K562 (cell line): ENCODE results near the gene AIFM3. TPM values are rescaled to one million over a fixed set of nuclear protein-coding genes. Genes with fewer than 3 reads are reported as not detected.

Experiments
- ARID3A ChIP-seq: IDR thresholded peaks from 2 replicates; pipeline ENCODE4 v1.6.1; 2012; ENCODE audit warnings: low read depth, low read length, improper control_type of control experiment, borderline replicate concordance
- C11orf30 ChIP-seq: fragments of 450-650 bp; IDR thresholded peaks from 2 replicates; pipeline ENCODE4 v1.6.1; 2016; ENCODE audit warnings: low read depth, mild to moderate bottlenecking
- CGGBP1 ChIP-seq: fragments of 250-450 bp; sonication (Bioruptor Pico); IDR thresholded peaks from 2 replicates; pipeline ENCODE4 v1.9.0; 2021; ENCODE audit warnings: mild to moderate bottlenecking
- DMBX1 ChIP-seq: fragments of 250-450 bp; sonication (Bioruptor Pico); IDR thresholded peaks from 2 replicates; pipeline ENCODE4 v1.8.0; 2022; ENCODE audit warnings: inconsistent platforms, mild to moderate bottlenecking, moderate library complexity, borderline replicate concordance
- FOXA3 ChIP-seq, 2 experiments: fragments of 450-650 bp in 1 of 2; sonication (generic) in 1 of 2; formaldehyde crosslinking; IDR thresholded peaks in 1 of 2; conservative IDR thresholded peaks in 1 of 2; 2 replicates each; pipeline versions ENCODE4 v1.4.0 to v1.8.0; 2020 to 2022; ENCODE audit warnings: mild to moderate bottlenecking in 2 of 2, missing genetic modification reagents in 1 of 2
- HCFC1 ChIP-seq: IDR thresholded peaks from 2 replicates; pipeline ENCODE4 v1.6.1; 2012; ENCODE audit warnings: low read depth, low read length, improper control_type of control experiment
- MLX ChIP-seq, 2 experiments: fragments of 450-650 bp in 1 of 2; sonication (generic) in 1 of 2; formaldehyde crosslinking; conservative IDR thresholded peaks; 2 replicates each; pipeline versions ENCODE4 v1.4.0 to v1.8.1; 2020 to 2022; ENCODE audit warnings: mild to moderate bottlenecking in 1 of 2, missing genetic modification reagents in 1 of 2
- MYC ChIP-seq, 2 experiments: fragments of 250-450 bp in 1 of 2; sonication (Bioruptor Pico) in 1 of 2; IDR thresholded peaks; 2 replicates each; pipeline versions ENCODE4 v1.5.1 to v1.6.1; 2012 to 2021; ENCODE audit warnings: low read depth in 2 of 2, borderline replicate concordance in 1 of 2, improper control_type of control experiment in 1 of 2, low read length in 1 of 2, mild to moderate bottlenecking in 1 of 2, moderate library complexity in 1 of 2
- PHF8 ChIP-seq: fragments of 200-600 bp; sonication (generic); IDR thresholded peaks from 2 replicates; pipeline ENCODE4 v1.6.1; 2012; ENCODE audit warnings: mixed run types, mild to moderate bottlenecking, inconsistent platforms, low read length, moderate library complexity, borderline replicate concordance
- RCOR1 ChIP-seq, 2 experiments: IDR thresholded peaks; 2 replicates each; pipeline ENCODE4 v1.6.1; 2012; ENCODE audit warnings: low read depth in 2 of 2, low read length in 2 of 2, borderline replicate concordance in 1 of 2, improper control_type of control experiment in 1 of 2
- SIRT6 ChIP-seq: IDR thresholded peaks from one replicate; pipeline ENCODE4 v1.6.1; 2012; ENCODE audit warnings: low read depth, mild to moderate bottlenecking, control low read depth, inconsistent platforms, low read length, moderate library complexity
- SMAD4 ChIP-seq: fragments of 250-450 bp; sonication (Bioruptor Pico); conservative IDR thresholded peaks from 2 replicates; pipeline ENCODE4 v1.8.0; 2021; ENCODE audit warnings: inconsistent platforms, mild to moderate bottlenecking, moderate library complexity
- SP2 ChIP-seq: IDR thresholded peaks from 2 replicates; pipeline ENCODE4 v1.6.1; 2011; ENCODE audit warnings: mild to moderate bottlenecking, low read depth, low read length, moderate library complexity; ENCODE audit not compliant: poor library complexity, severe bottlenecking; ENCODE audit errors: extremely low read depth
- TAF1 ChIP-seq: IDR thresholded peaks from 2 replicates; pipeline ENCODE4 v1.6.1; 2011; ENCODE audit warnings: mild to moderate bottlenecking, low read length, moderate library complexity; ENCODE audit not compliant: insufficient read depth, control insufficient read depth, severe bottlenecking; ENCODE audit errors: extremely low read depth
- THAP12 ChIP-seq: fragments of 250-450 bp; sonication (Bioruptor Pico); IDR thresholded peaks from 2 replicates; pipeline ENCODE4 v1.9.0; 2021; ENCODE audit warnings: mild to moderate bottlenecking, inconsistent platforms
- ZNF445 ChIP-seq: fragments of 250-450 bp; sonication (Bioruptor Pico); IDR thresholded peaks from 2 replicates; pipeline ENCODE4 v1.4.0; 2020; ENCODE audit warnings: low read depth, mild to moderate bottlenecking, moderate library complexity
- ZNF561 ChIP-seq: fragments of 450-650 bp; formaldehyde crosslinking; conservative IDR thresholded peaks from 2 replicates; pipeline ENCODE4 v1.4.0; 2020; ENCODE audit warnings: mild to moderate bottlenecking, moderate library complexity
- ZNF583 ChIP-seq: fragments of 250-450 bp; sonication (Bioruptor Pico); IDR thresholded peaks from 2 replicates; pipeline ENCODE4 v1.4.0; 2020
- ZNF644 ChIP-seq: fragments of 200-800 bp; sonication (Bioruptor generic); IDR thresholded peaks from 2 replicates; pipeline ENCODE4 v1.6.1; 2016; ENCODE audit warnings: low read depth, missing genetic modification characterization, missing compliant biosample characterization
- ZNF79 ChIP-seq: fragments of 250-450 bp; sonication (Bioruptor Pico); IDR thresholded peaks from 2 replicates; pipeline ENCODE4 v1.4.0; 2020; ENCODE audit warnings: low read depth, mild to moderate bottlenecking, moderate library complexity
- polyA plus RNA-seq, 8 experiments: library from polyadenylated mRNA; depleted of rRNA in 4 of 8; stranded (reverse) in 5 of 8; unstranded in 3 of 8; fragments of >200 nt; fragmentation: Nextera tagmentation in 2 of 8; fragmentation: Illumina TruSeq in 1 of 8; extraction: Ambion mirVana in 2 of 8; extraction: Trizol in 1 of 8; gene quantifications; 2 replicates each; pipeline versions ENCODE4 v1.2.1 to v1.2.3, GENCODE V29; 2011 to 2014; ENCODE audit warnings: inconsistent platforms in 1 of 8, missing spikeins in 1 of 8
- total RNA-seq, 7 experiments: library from RNA; depleted of rRNA in 6 of 7; stranded (reverse); fragments of >200 nt in 6 of 7; fragmentation: Illumina TruSeq in 2 of 7; extraction: Trizol in 2 of 7; gene quantifications; 2 replicates each; pipeline versions ENCODE4 v1.2.1 to v1.2.3, GENCODE V29; 2011 to 2021; ENCODE audit warnings: low replicate concordance in 1 of 7

The AIFM3 gene
- total and polyA plus RNA-seq, 9 of the 15 experiments (the other 6 are each of a cell fraction or from before 2014, with no cell fraction given): 0.03 to 0.20 (median 0.07) TPM; not detected in 1

- TF ChIP-seq CGGBP1 (CRISPR knock-in tag) (peak; percentile 89; the same call in 1 of the 2 replicates), RCOR1 (IDR thresholded peaks at IDR 0.05; ENCODE audit: borderline replicate concordance in 1 of 2, low read depth in 2 of 2, low read length in 2 of 2) (peak; percentile 11 to 88; a peak in 3 of 4 replicates), C11orf30 (no peak), SIRT6 (peak; percentile 87), MLX (CRISPR knock-in tag; conservative IDR thresholded peaks at IDR 0.05) (peak; percentile 93 to 97), FOXA3 (CRISPR knock-in tag; conservative IDR thresholded peaks at IDR 0.05 in 1 of 2, IDR thresholded peaks at IDR 0.05 in 1 of 2) (peak in 1 of 2 experiments; percentile 3; a peak in 1 of 4 replicates), ZNF644 (no peak), SMAD4 (CRISPR knock-in tag) (peak; percentile 96), ZNF445 (CRISPR knock-in tag) (peak; percentile 78; the same call in 1 of the 2 replicates), ZNF79 (CRISPR knock-in tag) (peak; percentile 36), MYC (IDR thresholded peaks at IDR 0.05; ENCODE audit: low read depth, low read length) (peak; percentile 97), MYC (CRISPR knock-in tag; IDR thresholded peaks at IDR 0.05; ENCODE audit: borderline replicate concordance, low read depth) (peak; percentile 98), PHF8 (peak; percentile 100), SP2 (peak; percentile 93), TAF1 (no peak), ARID3A (0 out of 2 replicates have a peak, but pooled peaks have one; percentile 51), ZNF583 (CRISPR knock-in tag) (peak; percentile 92), DMBX1 (peak; percentile 91), THAP12 (CRISPR knock-in tag) (peak; percentile 98), HCFC1 (peak; percentile 81), ZNF561 (CRISPR knock-in tag) (peak; percentile 34)
Measured at GRCh38 chr22:21001601-21002325, 34.7 kb downstream of the AIFM3 start, which contains the start of gene THAP7 (continued).
